ENCODE data around the gene UBE2F.

The UBE2F gene, protein sequence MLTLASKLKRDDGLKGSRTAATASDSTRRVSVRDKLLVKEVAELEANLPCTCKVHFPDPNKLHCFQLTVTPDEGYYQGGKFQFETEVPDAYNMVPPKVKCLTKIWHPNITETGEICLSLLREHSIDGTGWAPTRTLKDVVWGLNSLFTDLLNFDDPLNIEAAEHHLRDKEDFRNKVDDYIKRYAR

DNA sequence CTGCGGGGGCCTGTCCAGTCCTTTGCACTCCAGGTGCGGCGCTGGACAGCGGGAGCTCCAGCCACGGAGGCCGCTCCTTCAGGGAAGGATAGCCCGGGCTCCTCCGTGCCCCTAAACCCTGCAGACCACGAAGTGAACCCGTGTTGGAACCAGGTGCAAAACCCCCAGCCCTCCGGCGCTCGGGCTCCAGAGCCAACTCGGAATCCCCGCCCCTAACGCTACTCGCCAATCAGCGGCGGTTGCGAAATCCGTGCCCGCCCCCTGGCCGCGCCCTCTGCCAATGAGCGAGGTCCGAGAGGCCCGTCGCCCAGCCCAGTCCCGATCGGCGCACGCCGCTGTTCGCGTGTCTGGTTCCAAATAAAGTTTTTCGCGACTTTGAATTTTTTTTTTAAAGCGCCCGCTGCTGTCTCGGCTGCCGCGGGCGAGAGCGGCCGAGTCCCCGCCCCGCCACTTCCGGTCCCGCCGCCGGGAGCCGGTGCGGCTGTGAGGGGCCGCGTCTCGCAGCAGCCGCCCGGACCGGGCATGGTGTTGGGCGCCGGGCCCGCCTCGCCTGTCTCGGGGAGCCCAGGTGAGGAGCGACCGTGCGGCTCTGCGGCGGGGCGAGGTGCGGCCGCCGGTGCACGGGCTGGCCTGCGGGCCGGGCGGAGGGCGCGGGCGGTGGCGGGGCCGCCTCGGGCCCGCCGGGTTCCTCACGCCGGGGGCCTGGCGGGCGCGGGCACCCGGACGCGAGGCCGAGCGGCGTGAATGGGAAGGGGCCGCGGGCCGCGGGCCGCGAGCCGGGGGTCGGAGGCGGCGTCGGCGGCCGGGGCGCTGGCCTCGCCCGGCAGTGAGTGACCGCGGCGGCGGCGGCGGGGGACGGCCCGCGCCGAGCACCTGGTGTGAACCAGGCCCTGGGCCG lies at the start of gene UBE2F:
UBE2F (plus strand) TSS at position 450 of the 898 bp plus-strand sequence. CDS start 6,094 bp downstream, outside the sequence.
- peak; percentile 93 for FAIRE-seq

DNA sequence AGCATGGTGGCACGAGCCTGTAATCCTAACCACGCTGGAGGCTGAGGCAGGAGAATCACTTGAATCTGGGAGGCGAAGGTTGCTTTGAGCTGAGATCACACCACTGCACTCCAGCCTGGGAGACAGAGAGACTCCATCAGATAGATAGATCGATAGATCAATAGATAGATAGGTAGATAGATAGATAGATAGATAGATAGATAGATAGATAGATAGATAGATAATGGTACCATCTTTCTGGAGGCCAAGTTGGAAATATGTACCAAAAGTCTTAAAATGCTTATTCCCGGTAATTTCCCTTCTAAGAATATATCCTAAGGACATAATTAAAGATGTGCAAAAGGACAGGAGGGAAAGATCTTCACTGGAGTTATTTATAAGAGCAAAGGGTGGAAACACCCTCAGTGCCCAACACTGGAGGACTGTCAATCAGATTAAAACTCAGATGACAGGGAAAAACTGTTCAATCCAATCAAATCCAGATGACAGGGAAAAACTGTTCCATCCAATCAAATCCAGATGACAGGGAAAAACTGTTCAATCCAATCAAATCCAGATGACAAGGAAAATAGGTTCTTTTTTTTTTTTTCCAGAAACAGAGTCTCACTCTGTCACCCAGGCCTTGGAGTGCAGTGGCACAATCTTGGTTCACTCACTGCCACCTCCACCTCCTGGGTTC lies 49.0 kb upstream of the UBE2F start:
- FAIRE-seq: no peak

DNA sequence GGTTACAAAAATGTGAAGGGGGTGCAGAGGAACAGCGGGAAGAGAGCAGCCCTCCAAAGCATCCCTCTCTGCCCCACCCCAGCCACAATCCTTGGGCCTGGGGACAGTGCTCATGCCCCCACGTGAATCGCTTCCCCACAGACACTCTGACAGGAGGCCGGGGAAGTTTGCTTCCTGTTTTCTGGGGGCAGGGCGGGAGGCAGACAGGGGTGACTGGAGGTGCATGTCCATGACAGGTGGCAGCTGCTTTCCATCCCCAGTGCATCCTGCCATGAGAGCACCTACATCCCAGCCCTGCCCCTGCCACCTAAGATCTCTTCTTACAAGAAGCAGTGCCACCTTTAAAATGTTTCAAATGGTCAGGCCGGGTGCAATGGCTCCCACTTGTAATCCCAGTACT lies 47.2 kb upstream of the UBE2F start:
- no peak for FAIRE-seq

DNA sequence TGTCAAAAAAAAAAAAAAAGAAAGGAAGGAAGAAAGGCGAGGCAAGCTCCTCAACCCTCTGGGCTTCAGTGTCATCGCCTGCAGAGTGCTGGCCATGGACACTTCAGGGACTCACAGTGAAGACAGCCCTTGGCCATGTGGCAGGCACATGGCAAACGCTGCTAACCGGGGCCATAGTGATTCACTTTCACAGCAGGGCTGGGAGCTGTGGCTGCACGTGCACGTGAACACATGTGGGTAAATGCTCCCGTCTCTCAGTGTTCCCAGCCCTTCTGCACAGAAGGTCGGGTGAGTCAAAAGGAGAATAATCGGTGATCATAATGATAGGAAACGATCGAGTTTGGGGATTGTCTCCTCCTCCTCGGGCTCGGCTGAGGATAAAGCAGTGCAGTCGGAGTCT lies 46.1 kb upstream of the UBE2F start:
- FAIRE-seq: no peak

DNA sequence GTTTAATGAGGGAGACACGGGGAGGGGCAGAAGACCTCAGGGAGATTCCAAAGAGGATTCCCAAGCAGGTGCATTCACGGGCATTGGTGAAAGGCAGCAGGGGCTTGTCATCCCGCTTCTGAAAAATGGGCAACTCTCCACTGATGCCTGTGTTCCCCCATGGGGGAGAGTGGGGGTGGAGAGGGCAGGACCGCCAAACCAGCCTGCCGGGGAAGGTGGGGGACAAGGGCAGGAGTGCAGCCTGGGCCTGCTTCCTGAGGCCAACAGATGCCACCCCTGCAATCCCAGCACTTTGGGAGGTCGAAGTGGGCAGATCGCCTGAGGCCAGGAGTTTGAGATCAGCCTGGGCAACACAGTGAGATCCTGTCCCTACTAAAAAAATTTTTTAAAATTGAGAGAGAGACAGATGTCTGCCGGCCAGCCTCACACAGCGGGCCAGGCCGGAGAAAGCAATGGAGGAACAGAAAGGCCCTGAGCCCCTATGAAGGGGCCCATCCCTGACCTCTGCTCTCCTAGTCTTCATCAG lies 44.8 kb upstream of the UBE2F start:
- no peak for FAIRE-seq

DNA sequence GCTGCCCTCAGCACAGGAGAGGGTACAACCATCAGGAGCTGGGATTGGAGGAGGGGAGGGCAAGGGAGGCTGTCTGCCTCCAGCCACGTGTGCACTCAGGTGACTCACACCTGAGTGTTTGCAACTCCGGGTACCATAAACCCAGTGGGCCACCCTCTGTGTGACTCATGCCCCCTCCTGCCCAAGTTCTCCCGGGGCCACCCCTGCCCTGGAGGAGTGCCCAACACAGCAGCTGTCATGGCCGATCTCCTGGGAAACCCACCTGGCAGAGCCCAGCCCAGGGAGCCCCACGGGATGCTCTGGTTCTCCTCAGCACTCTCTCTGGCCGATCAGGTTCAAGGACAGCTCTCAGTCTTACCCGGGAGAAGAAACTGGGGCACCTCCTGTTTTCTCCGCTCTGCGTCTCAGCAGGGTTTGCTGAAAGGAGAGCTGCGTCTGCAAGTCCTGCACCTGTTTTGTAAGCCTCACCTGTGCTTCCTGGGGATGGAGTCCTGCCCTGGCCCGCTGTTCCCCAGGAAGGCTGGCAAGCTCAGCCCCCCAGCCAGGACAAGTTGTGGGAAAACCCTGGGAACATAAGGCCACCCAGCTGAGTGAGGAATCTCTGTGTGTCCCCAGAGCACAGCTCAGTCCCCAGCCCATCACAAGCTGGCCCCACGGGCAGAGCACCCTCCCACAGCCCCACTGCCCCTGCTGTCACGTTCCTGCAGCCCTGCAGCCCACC lies 44.0 kb upstream of the UBE2F start:
- no peak for FAIRE-seq

DNA sequence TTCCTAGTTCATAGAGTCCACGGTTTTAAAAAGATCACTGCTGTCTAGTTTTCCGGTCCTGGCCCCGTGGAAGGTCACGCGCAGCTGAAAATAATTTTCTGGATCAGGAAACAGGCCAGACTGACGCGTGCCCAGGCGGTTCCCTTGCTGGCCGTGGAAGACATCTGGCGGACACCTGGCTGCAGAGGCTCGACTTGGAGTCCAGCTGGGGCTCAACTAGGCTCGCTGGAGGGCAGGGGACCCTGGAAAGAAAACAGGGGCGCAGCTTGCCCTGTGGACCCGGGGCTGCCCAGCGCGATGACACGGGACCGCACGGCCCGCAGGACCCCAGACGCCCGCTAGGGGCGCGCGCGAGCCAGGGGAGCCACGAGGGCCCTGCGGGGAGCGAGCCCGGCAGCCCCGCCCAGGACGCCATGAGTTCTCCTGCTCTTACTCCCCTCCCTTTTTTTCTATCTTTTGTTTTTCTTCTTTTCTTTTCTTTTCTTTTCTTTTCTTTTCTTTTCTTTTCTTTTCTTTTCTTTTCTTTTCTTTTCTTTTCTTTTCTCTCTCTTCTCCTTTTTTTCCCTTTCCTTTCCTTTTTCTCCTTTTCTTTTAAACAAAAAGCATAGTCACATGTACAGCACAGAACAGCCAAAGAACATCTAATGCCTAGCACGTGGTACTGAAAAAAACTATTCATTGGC lies 43.2 kb upstream of the UBE2F start:
- FAIRE-seq: no peak

DNA sequence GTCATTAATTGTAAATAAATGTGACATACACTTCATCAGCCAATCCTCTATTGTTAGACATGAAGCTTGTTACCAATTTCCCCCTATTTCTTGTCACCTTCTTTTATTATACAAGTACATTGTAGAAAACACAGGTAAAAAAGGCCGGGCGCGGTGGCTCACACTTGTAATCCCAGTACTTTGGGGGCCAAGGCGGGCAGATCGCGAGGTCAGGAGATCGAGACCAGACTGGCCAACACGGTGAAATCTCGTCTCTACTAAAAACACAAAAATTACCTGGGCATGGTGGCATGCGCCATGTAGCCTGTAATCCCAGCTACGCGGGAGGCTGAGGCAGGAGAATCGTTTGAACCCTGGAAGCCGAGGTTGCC lies 42.7 kb upstream of the UBE2F start:
- FAIRE-seq: no peak

DNA sequence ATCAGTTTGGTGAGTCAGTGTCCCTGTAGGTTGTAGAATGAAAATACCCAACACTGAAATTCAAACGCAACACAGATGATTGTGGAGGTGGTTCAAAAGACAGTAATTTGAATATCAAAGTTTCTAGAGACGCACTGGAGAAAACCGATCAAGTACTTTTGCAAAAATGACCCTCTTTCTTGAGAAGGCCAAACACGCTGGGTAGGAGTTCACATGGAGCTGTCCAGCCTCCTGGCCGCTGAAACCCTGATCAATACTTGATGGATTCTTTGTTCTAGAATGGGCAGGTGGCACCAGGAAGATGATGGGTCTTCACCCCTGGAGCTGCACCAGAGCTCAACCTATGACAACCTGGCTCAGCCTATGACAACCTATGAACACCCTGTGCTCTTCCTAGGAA lies 39.7 kb upstream of the UBE2F start:
- no peak for FAIRE-seq

DNA sequence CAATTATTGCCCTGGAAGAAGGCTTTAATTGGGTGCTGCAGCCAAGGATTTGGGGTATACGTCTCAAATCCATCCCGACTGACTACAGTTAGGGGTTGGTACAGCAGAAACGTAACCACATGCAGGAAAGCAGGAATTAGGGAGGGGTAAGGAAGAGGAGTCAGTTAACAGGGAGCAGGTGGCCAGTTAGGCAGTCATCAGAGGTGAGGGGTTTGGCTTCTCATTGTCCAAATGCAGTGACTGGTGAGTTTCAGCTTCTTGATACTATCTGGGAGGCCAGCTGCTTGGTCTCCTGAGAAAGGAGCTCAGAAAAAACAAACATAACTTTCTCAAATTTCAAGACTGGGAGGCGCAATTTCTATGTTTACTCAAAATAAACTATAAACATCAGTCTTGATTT lies 38.8 kb upstream of the UBE2F start:
- FAIRE-seq: no peak

DNA sequence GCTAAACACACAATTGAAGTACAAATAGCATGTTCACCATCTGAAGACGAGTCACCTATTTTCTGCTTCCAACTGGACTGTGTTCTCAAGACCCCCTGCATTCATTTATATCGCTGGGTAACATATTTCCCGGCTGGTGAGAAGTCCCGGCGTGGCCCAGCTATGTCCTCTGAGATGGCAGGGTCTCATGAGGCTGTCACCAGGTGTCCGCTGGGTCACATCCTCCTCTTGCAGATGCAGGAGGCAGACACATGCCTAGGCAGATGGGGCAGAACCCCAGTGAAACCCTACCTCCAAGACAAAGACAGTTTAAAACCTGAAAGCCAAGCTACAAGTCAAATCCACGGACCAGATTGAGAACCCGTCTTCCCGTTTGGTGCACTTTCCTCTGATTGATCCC lies 36.8 kb upstream of the UBE2F start:
- FAIRE-seq: no peak

DNA sequence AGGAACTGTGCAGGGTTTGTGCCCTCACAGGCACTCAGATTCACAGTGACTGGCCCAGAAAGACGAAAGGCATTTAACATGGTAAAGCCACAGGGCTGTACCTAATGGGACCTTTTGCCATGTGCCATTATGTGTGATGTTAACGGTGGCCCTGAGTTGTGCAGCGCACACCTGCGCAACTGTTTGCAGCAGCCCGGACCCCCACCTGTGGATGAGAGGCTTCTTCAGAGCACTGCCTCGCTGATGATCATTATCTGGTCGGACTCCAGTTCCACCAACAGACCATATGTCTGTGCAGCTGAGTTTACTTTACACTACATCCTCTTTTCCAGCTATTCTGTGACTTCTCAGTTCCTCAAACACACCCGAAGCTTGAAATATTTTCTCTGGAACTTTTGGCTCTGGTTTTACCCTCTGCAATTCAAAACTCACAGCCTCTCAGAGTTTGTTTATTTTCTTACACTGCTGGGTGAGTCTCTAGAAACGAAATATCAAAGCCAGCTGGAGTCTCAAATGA lies 35.6 kb upstream of the UBE2F start:
- no peak for FAIRE-seq

DNA sequence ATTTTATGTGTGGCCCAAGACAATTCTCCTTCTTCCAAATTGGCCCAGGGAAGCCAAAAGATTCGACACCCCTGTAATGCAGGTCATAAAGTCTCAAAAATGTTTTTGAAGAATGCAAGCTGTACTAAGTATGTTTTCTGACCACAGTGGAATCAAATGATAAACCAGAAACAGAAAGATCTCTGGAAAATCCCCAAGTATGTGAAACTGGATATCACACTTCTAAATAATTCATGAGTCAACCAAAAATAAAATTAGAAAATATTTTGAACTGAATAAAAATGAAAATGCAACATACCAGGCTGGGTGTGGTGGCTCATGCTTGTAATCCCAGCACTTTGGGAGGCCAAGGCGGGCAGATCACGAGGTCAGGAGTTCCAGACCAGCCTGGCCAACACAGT lies 34.1 kb upstream of the UBE2F start:
- FAIRE-seq: no peak

DNA sequence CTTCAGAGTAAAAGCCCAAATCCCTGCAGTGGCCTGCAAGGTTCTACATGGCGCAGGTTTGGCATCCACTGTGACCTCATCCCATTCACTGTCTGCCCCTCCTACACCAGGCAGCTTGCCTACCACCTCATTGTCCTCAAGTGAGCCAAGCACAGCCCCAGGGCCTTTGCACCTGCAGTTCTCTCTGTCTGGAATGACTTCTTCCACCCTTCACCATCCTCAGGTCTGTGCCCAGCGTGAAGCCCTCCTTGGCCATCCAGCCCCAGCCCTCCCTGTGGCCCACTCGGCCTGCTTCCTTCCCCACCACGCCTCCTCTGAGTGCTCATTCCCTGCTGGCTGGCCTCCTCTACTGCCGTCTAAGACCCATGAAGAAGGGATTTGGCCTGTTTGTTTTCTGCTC lies 32.6 kb upstream of the UBE2F start:
- FAIRE-seq: no peak

DNA sequence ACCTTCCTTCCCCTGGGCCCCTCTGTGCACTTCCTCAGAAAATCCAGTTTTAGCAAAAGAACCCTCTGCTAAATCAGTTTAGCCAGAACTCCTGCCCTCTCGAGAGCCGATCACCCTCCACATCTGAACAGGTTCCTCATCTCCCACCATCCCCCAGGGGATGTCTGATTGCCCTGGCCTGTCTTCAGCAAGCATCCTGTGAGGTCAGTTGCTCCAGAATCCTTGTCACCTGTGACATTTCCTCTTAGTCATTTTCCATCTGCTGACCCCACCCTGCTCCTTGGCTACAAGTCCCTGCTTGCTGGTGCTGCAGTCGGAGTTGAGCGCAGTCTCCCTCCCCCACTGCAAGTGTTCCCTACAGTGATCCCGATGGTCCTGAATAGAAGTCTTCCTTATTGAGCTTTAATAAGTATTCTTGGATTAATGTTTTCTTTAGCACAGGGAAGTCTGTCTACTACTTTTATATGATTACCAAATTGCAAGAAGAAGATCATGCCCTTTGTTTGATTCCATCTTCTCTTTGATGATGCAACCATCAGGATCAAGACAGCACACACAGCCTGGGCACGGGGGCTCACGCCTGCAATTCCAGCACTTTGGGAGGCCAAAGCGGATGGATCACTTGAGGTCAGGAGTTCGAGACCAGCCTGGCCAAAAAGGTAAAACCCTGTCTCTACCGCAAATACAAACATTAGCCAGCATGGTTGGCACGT lies 30.9 kb upstream of the UBE2F start:
- FAIRE-seq: no peak

DNA sequence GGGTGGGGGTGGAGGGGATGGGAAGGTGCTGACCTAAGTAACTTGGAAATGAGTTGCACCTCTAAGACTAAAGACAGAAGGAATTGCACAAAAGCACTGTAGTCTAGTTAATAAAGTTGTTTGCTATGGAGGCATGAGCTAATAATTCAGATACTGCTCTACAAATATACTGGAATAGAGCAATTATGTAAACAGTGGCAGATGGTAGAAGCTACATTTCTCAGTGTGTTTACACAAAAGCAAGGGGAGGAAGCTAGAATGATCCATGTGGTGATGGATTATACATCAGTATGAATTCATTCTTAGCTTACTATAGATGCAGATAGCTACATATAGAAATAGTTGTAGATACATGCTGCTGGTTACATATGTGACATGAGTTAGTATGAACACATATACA lies 27.6 kb upstream of the UBE2F start:
- FAIRE-seq: no peak

DNA sequence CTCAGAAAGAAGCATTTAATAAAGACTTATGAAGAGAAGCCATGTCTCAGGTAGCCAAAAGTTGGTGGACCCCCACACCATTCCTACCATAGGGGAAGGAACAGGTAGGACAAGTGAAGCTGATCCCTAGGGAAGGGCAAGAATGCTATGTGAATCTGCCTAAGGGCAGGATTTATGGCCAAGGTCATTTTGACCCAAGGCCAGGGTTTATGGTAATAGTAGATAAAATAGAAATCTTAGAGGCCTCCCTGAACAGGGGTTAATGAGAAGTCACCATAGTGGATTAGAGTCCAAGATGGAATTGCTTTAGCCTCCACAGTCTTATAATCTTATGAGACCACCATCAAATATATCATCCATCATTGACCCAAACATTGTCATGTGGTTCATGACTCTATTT lies 26.0 kb upstream of the UBE2F start:
- no peak for FAIRE-seq

DNA sequence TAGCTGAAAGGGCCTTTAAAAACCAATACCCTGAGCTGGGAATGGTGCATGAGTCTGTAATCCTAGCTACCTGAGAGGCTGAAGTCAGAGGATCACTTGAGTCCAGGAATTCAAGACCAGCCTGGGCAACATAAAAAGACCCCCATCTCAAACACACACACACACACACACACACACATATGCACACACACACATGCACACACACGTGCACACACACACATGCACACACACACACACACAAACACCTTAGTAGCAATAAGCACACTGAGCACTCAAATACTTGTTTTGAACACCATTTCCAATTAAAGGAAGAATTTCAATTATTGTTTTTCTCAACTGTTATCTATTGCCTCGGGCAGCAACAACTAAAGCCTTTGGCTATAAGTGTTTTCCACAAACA lies 25.6 kb upstream of the UBE2F start:
- FAIRE-seq: no peak

DNA sequence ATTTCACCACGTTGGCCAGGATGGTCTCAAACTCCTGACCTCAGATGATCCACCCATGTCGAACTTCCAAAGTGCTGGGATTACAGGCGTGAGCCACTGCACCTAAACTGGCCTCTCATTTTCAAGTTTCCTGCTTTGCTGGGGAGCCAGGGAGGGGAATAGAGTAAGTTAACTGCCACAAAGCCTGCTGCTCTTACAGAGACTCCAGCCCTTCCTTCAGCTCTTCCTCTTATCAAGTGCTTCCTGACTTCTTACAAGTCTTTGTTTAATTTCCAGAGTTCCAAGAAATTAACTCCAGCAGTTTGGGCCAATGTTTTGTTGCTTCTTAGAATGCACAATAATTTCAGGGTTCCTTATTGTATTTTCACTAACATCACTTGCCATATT lies 24.3 kb upstream of the UBE2F start:
- FAIRE-seq: no peak

DNA sequence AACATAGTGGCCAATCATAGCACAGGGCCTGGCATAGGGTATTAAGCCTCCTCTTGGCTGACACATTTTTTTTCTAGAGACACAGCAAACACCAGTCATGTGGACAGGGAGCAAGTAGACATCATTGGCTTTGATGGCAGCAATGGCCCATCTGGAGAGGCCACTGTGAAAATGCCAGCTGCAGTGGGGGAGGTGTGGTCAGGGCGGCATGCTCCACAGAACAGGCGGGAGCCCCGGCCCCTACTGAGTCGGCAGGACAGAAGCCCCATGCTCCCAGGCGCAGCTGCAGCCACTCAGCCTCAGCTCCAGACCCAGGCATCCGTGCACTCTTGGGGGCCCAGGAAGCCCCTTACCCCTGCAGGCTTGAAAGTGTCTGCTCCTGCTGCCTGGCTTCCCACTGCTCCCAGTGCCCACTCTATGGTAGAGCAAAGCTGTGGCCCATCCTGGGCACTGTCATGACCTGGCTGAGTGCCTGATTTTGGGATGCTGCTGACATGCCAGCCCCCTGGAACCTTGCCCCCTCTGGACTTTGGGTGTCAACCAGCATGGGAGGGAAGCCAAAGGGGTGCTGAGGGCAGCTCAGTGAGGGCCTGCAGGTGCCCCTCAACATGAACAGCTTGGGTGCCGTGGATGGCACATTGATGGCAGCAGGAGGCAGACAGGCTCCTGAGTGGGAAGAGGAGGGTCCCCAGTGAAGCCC lies 23.3 kb upstream of the UBE2F start:
- no peak for FAIRE-seq

DNA sequence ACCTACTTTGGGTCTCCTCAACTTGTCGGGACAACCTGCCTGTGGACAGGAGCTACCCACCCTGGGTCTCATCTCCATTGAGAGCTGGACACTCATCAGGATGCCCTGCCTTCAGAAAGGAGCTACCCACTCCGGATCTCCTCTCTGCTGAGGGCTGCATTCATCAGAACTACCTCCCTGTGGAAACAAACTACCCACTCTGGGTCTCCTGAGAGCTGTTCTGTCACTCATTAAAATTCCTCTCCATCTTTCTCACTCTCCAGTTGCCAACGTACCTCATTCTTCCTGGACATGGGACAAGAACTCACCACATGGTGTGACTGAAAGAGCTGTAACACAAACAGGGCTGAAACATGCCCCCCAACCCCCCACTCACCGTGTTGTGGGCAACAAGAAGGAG lies 22.5 kb upstream of the UBE2F start:
- no peak for FAIRE-seq

All from A204.1 (cell line).